Cardiac fibroblast (primary cell): Measurements from ENCODE around the gene TRAF2.

ENCODE experiments used
- DNase-seq, 2 donors: peaks; one replicate each; pipeline versions ENCODE4 v3.0.0 to v3.0.0-alpha.2; 2010; ENCODE audit warnings: low read depth in 2 of 2
- H3K4me3 ChIP-seq, 2 donors: replicated peaks in 1 of 2; 1 replicate in 1 of 2; 2 replicates in 1 of 2; pipeline ENCODE4 v1.5.1; 2011; ENCODE audit warnings: low read depth in 2 of 2, low read length in 2 of 2, mild to moderate bottlenecking in 2 of 2, moderate library complexity in 1 of 2
- TF ChIP-seq, protein P1 (sequence below): IDR thresholded peaks from one replicate; pipeline ENCODE4 v1.5.1; 2011; ENCODE audit warnings: low read depth, mild to moderate bottlenecking, low read length, inconsistent platforms

Gene TRAF2

DNA sequence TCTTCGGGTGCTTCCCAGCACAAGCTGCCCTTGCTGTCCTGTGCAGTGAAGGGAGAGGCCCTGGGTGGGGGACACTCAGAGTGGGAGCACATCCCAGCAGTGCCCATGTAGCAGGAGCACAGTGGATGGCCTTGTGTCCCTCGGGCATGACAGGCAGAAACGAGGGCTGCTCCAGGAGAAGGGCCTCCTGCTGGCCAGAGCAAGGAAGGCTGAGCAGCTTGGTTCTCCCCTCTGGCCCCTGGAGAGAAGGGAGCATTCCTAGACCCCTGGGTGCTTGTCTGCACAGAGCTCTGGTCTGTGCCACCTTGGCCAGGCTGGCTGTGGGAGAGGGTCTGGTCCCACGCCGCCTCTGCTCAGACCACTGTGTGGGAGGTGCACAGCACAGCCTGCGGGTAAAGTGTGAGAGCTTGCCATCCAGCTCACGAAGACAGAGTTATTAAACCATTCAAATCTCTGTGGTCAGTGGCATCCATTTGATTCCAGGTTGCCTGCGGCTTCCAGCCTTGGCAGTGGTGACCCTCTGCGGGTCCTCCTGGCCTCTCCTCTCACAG is 39.9 kb downstream of the TRAF2 start:
- TF ChIP-seq, protein P1, sequence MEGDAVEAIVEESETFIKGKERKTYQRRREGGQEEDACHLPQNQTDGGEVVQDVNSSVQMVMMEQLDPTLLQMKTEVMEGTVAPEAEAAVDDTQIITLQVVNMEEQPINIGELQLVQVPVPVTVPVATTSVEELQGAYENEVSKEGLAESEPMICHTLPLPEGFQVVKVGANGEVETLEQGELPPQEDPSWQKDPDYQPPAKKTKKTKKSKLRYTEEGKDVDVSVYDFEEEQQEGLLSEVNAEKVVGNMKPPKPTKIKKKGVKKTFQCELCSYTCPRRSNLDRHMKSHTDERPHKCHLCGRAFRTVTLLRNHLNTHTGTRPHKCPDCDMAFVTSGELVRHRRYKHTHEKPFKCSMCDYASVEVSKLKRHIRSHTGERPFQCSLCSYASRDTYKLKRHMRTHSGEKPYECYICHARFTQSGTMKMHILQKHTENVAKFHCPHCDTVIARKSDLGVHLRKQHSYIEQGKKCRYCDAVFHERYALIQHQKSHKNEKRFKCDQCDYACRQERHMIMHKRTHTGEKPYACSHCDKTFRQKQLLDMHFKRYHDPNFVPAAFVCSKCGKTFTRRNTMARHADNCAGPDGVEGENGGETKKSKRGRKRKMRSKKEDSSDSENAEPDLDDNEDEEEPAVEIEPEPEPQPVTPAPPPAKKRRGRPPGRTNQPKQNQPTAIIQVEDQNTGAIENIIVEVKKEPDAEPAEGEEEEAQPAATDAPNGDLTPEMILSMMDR: no peak
- H3K4me3 ChIP-seq: no peak overlapping the region
- no peak for DNase-seq

GRCh38 chr9:136926749-136927148 is 40.4 kb downstream of the TRAF2 start:
- TF ChIP-seq, protein P1: no peak
- no peak overlapping the region for H3K4me3 ChIP-seq
- no peak for DNase-seq

DNA sequence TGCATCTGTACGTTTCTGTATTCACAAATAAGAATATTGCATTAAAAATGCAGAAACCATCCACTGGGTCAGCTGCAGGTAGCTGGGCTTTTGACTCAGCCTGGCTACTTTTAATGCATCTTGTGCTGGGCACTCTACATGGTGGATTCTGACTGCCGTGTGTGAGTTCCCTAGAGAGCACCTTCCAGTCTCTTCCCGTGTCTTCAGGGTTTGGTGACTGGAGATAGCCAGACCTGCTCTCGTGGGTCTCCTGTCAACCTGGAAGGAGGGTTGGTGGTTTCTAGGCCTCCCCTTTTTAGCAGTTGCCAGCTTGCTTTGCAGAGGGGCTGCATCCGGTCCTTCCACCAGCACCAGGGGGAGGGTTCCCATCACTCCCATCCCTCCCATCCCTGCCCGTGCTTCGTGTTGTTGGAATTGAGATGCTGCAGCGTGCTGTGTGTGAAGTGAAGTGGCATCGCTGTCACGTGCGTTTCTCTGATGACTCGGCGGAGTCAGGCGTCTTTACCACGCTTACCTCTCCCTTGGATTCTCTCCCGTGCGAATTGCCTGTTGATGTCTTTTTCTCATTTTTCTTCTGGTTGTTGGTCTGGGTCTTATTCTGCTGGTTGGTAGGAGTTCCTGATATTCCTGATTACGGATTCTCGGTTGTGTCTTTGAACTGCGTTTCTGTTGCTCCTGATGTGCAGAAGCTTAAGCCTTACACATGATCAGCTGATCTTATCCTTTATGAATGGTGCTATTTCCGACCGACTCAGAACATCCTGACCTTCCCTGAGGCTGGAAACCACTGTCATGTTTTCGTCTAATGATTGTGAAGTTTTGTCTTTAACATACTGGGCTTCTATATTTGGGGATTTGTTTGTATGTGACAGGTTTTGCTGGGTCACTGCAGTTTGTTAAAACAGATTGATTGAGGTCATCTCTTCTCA is 41.3 kb downstream of the TRAF2 start:
- DNase-seq: peak; percentile 29 to 55
- TF ChIP-seq, protein P1: no peak
- H3K4me3 ChIP-seq: no peak overlapping the region

DNA sequence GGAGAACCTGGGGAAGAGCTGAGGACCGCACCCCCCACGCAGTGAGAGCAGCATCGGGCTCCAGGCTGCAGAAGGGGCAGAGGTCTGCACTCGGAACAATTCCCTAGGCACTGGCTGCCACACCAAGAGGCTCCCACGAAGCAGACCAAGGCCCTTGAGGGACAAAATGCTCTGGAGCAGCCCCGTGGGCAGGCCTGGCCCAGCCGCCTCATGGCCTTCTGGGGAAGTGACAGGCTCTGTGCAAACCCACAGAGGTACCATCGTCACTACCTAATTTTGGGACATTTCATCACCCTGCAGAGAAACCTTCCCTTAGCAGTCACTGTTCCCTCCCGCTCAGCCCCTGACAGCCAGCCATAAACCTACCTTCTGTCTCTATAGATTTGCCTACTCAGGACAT is 42.3 kb downstream of the TRAF2 start:
- H3K4me3 ChIP-seq: no peak overlapping the region
- TF ChIP-seq, protein P1: no peak
- DNase-seq: no peak

DNA sequence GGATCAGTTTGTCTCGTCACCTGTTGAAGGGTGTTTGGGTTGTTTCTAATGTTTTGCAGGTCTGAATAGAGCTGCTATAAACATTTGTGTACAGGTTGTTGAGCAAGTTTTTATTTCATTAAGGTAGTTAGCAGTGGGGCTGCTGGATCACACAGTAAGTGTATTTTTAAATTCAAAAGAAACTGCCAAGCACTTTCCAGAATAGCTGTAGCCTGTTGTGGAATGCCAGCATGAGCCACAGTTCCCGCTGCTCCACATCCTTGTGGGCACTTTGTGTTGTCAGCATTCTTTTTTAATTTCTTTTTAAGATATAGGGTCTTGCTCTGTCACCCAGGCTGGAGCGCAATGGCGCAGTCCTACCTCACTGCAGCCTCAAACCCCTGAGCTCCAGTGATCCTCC is 43.7 kb downstream of the TRAF2 start:
- no peak for DNase-seq
- TF ChIP-seq, protein P1: no peak
- H3K4me3 ChIP-seq: no peak overlapping the region

- TF ChIP-seq, protein P1: no peak
- no peak overlapping the region for H3K4me3 ChIP-seq
- no peak for DNase-seq
These were observed 45.4 kb downstream of the TRAF2 start for GRCh38 chr9:136931611-136932130.
